ENCODE results near the gene C1orf21. TPM values are rescaled to one million over a fixed set of nuclear protein-coding genes. Genes with fewer than 3 reads are reported as not detected.

Gene C1orf21
- total and polyA plus RNA-seq, 2 of the 4 experiments (the other 2 are of a cell fraction): 6.4 to 9.9 TPM

DNA sequence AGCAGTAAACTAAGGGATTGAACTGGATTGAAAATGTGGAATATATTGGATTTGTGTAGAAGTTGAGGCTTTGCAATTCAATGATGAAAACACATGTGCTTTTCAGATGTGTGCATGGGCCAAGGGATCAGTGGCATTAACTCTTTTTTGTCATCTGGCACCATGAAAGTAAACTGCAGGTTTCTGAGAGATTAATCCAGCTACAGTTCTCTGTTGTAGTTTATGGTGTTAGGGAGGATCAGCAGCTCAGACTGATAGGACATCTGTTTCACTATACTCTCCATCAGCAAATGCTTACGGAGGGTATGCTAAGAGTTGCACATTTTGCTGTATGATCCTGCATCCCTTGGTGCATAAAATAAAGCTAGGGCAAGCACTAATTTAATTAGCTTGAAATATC is 82.6 kb downstream of the C1orf21 start:
- ChIA-PET CTCF (interaction anchor here (0.6 kb wide), 2 partner anchors 76 to 93 kb away, joined by 3 to 9 read pairs; no protein-coding TSS in a partner anchor), POLR2A (ENCODE audit: unreplicated experiment) (no interaction called here)
- H3K36me3 ChIP-seq (ENCODE audit: control insufficient read depth, insufficient read depth, low read length): no peaks in the 10 kb centered on the region
- no peak overlapping the region for H2BK20ac ChIP-seq (ENCODE audit: low read depth, low read length)
- peaks cover 0 to 13% of the 10 kb centered on the region in 2 experiments; a peak in 2 of 4 replicates for H3K79me1 ChIP-seq (ENCODE audit: low read depth in 1 of 2, low read length in 2 of 2)
- no peaks in the 10 kb centered on the region for H3K4me1 ChIP-seq (ENCODE audit: control insufficient read depth, insufficient read depth, low read length)
- no peak overlapping the region for H2AFZ ChIP-seq (replicated peaks; ENCODE audit: low read length, poor library complexity)
- H4K20me1 ChIP-seq (ENCODE audit: insufficient read depth, low read length): no peaks in the 10 kb centered on the region
- intact Hi-C loops (cut with micrococcal nuclease): no loop called here
- H2BK15ac ChIP-seq (ENCODE audit: low read depth, low read length): no peak overlapping the region
- H3K4ac ChIP-seq (ENCODE audit: low read depth, low read length): no peak overlapping the region
- no peak for ATAC-seq (ENCODE audit: low read depth)
- H3K9me3 ChIP-seq (ENCODE audit: control insufficient read depth, insufficient read depth, low read length): peaks cover 13% of the 10 kb centered on the region
- no peak overlapping the region for H3K27ac ChIP-seq (ENCODE audit: insufficient read depth, low read length)
- no CpG with 5 or more reads among the region's 1 CpG for WGBS, 2 experiments (ENCODE audit: extremely low coverage in 2 of 2, insufficient read length in 1 of 2)
- TF ChIP-seq MXI1 (IDR thresholded peaks at IDR 0.05; ENCODE audit: borderline replicate concordance, low read depth, low read length): no peak
- no peak for TF ChIP-seq RFX5 (IDR thresholded peaks at IDR 0.05; ENCODE audit: low read depth, low read length)
- TF ChIP-seq RAD21 (IDR thresholded peaks at IDR 0.05; ENCODE audit: low read length): no peak
- TF ChIP-seq BHLHE40 (IDR thresholded peaks at IDR 0.05; ENCODE audit: low read depth, low read length): no peak
- no peak for TF ChIP-seq CHD1 (IDR thresholded peaks at IDR 0.05; ENCODE audit: low read depth, low read length)
- no peak for TF ChIP-seq CEBPB (IDR thresholded peaks at IDR 0.05; ENCODE audit: low read depth, low read length)
- TF ChIP-seq, protein P1, sequence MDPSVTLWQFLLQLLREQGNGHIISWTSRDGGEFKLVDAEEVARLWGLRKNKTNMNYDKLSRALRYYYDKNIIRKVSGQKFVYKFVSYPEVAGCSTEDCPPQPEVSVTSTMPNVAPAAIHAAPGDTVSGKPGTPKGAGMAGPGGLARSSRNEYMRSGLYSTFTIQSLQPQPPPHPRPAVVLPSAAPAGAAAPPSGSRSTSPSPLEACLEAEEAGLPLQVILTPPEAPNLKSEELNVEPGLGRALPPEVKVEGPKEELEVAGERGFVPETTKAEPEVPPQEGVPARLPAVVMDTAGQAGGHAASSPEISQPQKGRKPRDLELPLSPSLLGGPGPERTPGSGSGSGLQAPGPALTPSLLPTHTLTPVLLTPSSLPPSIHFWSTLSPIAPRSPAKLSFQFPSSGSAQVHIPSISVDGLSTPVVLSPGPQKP (IDR thresholded peaks at IDR 0.05; ENCODE audit: borderline replicate concordance, low read depth, low read length): no peak
- TF ChIP-seq, protein P2, sequence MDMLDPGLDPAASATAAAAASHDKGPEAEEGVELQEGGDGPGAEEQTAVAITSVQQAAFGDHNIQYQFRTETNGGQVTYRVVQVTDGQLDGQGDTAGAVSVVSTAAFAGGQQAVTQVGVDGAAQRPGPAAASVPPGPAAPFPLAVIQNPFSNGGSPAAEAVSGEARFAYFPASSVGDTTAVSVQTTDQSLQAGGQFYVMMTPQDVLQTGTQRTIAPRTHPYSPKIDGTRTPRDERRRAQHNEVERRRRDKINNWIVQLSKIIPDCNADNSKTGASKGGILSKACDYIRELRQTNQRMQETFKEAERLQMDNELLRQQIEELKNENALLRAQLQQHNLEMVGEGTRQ (IDR thresholded peaks at IDR 0.05; ENCODE audit: low read depth, low read length): no peak
- no peak for TF ChIP-seq FOS (IDR thresholded peaks at IDR 0.05; ENCODE audit: low read depth, low read length)
- TF ChIP-seq, protein P3, sequence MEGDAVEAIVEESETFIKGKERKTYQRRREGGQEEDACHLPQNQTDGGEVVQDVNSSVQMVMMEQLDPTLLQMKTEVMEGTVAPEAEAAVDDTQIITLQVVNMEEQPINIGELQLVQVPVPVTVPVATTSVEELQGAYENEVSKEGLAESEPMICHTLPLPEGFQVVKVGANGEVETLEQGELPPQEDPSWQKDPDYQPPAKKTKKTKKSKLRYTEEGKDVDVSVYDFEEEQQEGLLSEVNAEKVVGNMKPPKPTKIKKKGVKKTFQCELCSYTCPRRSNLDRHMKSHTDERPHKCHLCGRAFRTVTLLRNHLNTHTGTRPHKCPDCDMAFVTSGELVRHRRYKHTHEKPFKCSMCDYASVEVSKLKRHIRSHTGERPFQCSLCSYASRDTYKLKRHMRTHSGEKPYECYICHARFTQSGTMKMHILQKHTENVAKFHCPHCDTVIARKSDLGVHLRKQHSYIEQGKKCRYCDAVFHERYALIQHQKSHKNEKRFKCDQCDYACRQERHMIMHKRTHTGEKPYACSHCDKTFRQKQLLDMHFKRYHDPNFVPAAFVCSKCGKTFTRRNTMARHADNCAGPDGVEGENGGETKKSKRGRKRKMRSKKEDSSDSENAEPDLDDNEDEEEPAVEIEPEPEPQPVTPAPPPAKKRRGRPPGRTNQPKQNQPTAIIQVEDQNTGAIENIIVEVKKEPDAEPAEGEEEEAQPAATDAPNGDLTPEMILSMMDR (conservative IDR thresholded peaks at IDR 0.05; ENCODE audit: low read depth, low read length): no peak
- H4K91ac ChIP-seq (ENCODE audit: insufficient read depth, low read depth, low read length): no peak overlapping the region
- H3K4me2 ChIP-seq (ENCODE audit: low read depth, low read length): no peak overlapping the region
- no peak overlapping the region for H2BK5ac ChIP-seq (ENCODE audit: low read depth, low read length, poor library complexity, severe bottlenecking)
- H3K4me3 ChIP-seq (ENCODE audit: insufficient read depth, low read depth, low read length): no peak overlapping the region
- no peak overlapping the region for H3K9ac ChIP-seq (ENCODE audit: low read depth, low read length)
- H3K23ac ChIP-seq (ENCODE audit: low read depth, low read length): no peak overlapping the region
- no peaks in the 10 kb centered on the region for H3K27me3 ChIP-seq (ENCODE audit: control insufficient read depth, insufficient read depth, low read length)
- dilution Hi-C loops (cut with HindIII; ENCODE audit: low sequenced_read_pairs, unreplicated experiment): no loop called here
- no peak overlapping the region for H2AK9ac ChIP-seq (replicated peaks; ENCODE audit: low read depth, low read length, poor library complexity)
- no peak overlapping the region for H3K18ac ChIP-seq (ENCODE audit: low read depth, low read length)
- in situ Hi-C loops (cut with MboI; ENCODE audit: low sequenced_read_pairs): no loop called here
- H4K8ac ChIP-seq (ENCODE audit: low read depth in 2 of 2, low read length in 2 of 2): no peak overlapping the region
- no peak for DNase-seq
- no peak overlapping the region for H2AK5ac ChIP-seq (ENCODE audit: low read depth, low read length)
- H3K14ac ChIP-seq (replicated peaks; ENCODE audit: low read depth, low read length): no peak overlapping the region
- H4K5ac ChIP-seq (ENCODE audit: low read depth, low read length): no peak overlapping the region
- no TSS peak for BruUV-seq (replicated peaks)
- no peak overlapping the region for H3K56ac ChIP-seq (ENCODE audit: extremely low read depth, insufficient read depth, low read length)
- H3K9me1 ChIP-seq (ENCODE audit: insufficient read depth, low read length): no peaks in the 10 kb centered on the region
- no peak overlapping the region for H2BK120ac ChIP-seq (ENCODE audit: low read depth, low read length)
